ENCODE data around the gene FYN.

Gene FYN

DNA sequence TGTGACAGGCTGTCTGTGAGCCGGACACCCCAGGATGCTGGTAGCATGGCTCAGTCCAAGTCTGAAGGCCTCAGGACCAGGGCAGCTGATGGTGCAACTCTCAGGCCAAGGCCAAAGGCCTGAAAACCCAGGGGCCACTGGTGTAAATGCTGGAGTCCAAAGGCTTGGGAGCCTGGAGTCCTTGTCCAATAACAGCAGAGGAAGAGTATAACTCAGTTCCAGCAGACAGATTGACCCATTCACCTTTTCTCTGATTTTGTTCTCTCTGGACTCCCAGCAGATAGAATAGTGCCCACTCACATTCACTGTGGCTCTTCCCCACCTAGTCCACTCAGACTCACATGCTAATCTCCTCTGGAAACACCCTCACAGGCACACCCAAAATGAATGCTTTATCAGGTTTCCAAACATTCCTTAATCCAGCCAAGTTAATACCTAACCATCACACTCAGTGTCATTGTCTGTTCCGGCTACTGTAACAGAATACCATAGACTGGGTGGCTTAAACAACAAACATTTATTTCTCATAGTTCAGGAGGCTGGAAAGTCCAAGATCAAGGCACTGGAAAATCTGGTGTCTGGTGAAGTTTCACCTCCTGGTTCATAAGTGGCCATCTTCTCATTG is 262.6 kb downstream of the FYN start:
- no peak for DNase-seq
